NCI-H1694 (cell line): ENCODE measurements around the gene SMAD3.
"Not testable (repeated sequence)": the region's sequence is repeated elsewhere in the genome, so short reads cannot be mapped to it uniquely, and the experiment has no call there.

Source experiments
- DNase-seq: peaks from one replicate; lab custom pipeline; 2025; lab: John Stamatoyannopoulos, UW

The SMAD3 gene

GRCh38 chr15:67110958-67111864 lies 45.8 kb downstream of the SMAD3 start:
- DNase-seq, result no peak

DNA sequence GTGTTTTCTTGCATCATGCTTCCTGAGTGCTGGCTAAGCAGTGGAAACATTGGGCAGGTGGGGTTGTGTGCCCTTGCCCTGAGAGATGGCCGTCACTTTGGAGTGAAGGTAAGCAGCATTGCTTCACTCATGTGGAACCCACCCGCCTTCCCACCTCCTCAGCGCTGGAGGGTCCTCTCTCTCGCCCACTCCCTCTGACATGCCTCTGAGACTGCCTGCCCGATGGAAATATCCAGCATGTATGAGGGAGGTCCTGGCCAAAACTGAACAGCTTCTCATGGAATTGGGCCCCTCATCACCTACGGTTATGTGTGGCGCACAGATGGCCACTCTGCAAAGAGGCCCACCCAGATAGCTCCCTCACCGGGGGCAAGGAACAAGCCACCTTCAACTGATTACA lies 48.6 kb downstream of the SMAD3 start:
- no peak for DNase-seq

DNA sequence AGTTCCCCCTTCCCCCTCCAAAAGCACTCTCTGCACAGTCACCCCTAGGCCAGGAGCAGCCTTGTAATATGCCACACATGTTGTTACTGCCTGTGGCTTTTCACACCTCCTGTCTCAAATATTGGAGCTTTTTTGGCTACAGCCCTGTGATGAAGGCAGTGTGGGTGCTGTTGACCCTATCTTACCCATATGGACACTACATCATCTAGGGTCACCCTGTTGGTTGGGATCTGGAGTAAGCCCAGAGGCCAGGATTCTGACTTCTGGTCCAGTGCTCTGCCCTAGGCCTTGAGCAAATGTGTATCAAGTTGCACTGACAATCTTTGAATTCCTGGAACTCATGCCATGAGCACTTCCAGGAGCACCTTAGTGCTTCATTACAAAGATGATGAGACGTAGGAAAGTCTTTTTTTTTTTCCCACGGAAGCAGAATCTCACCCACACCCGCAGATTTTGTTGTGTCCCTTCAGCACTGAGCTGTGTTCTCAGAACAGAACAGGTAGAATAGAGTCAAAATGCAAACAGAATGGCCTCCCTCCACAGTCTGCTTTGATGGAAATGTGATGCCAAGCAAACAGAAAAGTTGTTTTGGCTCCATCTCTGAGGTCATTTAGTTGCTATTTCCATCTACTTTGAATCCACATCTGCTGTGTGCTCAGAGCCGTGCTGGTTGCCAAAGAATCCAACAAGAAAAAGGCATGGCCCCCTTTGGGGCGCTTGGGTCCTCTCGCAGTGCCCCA lies 49.6 kb downstream of the SMAD3 start:
- no peak for DNase-seq

DNA sequence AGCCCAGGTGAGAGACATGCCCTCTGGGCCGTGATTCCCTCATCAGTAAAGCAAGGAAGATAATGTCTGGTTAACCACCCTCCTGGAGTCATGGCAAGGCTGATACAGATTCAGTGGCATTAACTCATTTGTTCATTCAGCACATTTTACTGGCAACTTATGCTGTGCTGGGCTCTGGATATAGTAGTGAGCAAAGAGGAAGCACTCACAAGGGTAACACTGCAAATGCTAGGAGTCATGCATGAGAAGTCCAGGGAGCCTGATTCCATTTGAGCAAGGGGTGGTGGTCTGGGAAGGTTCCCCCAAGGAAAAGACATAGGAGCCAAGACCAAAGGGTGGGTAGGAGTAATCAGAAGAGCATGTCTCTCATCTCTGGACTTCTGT lies 50.2 kb downstream of the SMAD3 start:
- no peak for DNase-seq

DNA sequence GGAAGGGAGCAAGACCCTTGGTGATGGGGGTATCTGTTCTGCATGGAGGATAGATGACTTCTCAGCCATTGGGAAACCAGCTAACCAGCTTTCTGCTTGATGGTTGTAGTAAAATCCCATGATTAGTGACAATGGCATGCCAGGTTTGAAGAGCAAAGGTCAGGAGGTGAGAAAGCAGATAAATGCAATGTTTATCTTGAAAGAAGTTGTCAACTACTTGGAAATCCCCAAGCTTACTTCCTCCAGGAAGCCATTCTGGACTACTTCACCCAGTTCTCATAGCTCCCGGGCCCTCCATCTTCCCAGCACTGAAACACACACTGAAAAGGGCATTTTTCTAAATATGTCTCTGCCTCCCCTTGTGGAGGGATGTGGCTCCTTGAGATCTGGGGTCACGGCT lies 51.3 kb downstream of the SMAD3 start:
- no peak for DNase-seq

DNA sequence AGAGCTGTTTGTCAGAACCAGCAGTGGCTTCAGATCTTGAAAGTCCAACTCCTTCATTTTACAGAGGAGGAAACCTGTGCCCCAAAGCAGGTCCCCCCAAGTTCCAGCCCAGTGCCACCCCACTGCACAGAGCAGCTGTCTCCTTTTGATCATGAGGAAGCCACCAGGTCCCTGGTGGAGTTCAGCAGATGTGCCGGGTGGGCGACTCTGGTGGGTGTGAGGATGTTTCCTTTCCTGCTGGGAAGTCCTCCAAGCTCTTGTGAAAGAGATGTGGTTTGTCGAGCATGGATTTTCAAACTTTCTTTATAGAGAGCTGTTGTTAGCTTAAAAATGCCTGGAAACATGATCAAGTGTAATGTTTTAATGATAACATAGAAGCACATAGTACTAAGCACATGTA lies 52.0 kb downstream of the SMAD3 start:
- DNase-seq, result no peak

DNA sequence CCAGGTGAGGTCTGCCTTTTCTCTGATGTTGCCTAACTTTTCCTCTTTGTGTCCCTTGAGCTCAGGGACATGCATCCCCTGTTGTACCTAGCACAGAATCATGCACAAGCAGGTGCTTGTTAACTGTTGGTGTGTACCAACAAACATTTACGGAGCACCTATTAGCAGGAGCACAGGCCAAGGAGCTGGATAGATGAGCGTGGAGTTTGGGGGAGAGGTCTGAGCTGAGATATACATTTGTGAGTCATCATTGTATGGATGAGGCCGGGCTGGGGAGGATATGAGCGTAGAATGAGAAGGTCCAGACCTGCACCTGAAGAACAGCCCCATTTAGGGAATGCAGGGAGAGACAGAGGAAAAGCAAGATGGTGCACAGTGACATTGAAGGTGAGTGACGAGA lies 53.4 kb downstream of the SMAD3 start:
- no peak for DNase-seq

GRCh38 chr15:67119238-67119846 lies 53.9 kb downstream of the SMAD3 start:
- no peak for DNase-seq

DNA sequence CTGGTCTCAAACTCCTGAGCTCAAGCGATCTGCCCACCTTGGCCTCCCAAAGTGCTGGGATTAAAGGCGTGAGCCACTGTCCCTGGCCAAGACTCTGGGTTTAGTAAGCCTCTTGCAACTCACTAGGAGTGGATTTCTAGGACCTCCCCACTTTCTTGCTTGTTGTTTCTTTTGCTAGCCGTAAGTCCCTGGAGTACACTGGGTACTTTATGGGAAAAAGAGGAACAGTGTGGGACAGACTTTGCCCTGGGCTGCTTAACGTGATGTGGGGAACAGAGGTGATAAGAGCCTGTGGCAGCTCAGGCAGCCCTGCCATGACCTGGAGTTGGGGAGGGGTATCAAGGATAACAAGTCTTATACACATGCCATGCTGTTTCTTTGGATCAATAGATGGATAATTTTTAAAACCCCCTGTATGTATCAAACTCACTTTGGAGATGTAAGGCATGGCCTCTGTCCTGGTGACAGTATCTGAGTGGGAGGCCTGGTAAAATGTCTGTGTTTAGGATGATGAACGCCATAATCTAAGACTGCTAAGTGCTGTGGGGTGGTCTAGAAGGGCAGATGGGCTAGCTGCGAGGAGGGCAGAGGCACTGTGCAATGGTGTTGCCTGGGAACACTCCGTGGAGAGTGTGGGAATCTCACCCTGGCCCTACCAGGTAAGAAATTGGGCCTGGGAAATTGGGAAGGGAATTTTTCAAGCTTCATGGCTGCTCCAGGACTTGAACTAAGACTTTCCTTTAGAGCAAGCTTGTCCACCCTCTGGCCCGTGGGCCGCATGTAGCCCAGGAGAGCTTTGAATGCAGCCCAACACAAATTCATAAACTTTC lies 54.8 kb downstream of the SMAD3 start:
- DNase-seq, result no peak

DNA sequence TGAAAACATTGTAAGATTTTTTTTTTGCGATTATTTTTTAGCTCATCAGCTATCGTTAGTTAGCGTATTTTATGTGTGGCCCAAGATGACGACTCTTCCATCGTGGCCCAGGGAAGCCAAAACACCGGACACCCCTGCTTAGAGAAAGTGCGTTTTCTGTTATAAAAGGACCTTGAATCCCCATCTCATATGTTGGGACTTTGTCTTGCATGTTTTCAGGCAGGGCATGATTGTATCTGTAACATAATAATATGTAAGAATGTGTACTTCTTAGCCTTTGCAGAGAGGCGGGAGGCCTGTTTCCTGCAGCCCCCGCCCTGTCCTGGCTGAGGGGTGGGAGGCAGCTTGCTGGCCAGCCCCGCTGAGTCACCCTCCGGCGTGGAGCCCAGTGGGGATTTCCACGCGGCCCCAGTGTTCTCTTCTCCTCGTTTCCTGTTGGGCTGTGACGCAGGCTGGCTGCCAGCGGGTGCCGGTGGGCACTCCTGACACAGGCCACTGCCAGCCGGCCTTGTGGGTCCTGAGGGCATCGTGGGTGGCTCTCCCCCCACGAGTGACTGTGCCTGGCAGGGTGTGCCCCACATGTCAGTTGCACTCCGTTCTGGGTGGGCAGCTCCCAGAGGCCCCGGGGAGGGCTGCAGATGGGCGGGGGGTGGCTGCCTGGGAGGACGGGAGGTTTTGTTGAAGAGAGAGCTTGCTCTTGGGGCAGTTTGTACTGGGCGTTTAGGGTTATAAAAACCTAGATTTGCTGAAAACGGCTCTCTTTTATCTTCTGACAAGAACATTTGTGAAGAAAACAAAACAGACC lies 55.6 kb downstream of the SMAD3 start:
- no peak for DNase-seq

DNA sequence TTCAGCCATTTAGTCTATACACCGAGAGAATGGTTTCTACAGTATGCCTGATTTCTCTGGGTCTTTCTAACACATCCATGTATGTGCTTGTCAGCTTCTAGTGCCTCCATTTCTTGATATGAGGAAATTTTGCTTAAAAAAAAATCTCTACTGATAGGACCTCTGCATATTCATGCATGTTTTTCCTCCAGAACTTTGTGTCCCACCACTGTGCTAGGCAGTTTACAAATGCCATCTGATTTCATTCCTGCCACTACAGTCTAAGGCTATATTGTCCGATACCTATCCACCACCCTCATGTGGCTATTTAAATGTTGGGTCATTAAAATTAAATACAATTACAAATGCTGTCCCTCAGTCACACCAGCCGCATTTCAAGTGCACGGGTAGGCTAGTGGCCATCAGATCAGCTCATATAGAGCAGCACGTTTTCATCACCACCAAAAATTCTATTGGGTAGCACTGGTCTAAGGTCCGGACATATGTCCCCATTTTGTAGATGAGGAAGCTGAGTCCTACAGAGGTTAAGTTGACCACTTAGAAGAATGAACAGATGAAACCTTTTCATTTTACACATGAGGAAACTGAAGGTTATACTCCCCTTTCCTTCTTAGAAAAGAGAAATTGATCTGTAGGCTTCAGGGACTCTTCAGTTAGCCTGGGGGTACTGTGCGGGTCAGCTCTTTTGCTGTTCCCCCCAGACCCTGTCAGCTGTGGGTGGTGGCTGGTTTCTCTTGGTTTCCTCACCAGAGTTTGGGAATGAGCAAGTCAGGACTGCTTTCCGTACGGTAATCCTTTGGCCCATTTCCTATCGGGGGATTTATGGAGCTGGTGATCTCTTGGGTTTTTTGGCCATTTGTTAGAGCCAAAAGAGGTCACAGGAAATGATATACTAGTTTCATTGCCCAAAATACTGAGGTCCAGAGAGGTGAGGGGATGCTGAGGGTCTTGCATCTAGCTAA lies 56.5 kb downstream of the SMAD3 start:
- DNase-seq, result no peak

- DNase-seq, result not testable (repeated sequence)
These were observed 57.4 kb downstream of the SMAD3 start for GRCh38 chr15:67122816-67123215.

- DNase-seq, result not testable (repeated sequence)
These were observed 57.9 kb downstream of the SMAD3 start for GRCh38 chr15:67123291-67123690.

DNA sequence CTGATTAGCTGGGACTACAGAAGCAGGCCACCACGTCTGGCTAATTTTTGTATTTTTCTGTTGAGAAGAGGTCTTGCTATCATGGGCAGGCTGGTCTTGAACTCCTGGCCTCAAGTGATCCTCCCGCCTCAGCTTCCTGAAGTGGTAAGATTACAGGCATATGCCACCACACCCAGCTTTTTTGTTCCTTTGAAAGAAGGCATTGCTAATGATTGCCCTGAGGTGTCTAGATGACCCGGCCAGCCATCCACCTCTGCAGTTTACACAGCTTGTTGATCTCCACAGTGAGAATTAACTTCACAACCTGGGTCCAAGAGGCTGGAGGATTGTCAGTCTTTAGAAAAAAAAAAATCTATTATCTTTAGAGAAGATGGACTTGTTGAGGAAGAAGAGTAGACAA lies 58.7 kb downstream of the SMAD3 start:
- no peak for DNase-seq

DNA sequence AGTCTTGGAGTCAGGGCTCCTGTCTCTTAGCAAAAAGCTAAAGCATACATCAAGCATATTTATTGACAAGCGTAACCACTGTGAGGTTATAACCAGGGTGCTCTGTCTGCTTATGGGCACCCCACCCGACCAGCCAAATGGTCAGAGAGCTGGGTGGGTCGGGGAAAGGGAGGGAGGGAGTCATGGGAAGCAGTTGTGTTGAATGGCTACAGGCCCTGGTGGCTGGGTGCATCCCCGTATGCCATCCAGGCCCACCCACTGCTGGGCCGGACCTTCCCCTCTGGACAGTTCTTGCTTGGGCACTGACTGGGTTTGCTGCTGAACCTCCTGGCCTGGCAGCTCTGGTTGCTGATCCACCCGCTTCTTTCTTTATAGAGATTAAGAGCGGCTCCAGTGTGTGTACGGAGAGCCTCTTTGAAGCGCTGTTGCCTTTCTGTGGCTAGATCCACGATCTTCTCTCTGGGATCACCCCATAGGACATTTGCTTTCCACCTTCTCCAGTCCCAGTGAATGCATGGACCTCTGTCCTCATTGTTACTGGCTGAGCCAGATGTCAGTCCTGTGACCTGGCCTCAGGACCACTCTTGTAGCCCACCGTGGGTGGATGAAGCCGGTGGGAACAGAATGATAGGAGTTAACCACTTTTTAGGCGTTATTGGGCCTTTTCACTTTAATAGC lies 59.6 kb downstream of the SMAD3 start:
- no peak for DNase-seq

- DNase-seq, result peak; percentile 31
These were observed 60.4 kb downstream of the SMAD3 start for GRCh38 chr15:67125589-67126502.

GRCh38 chr15:67126551-67127330 lies 61.3 kb downstream of the SMAD3 start:
- no peak for DNase-seq

- no peak for DNase-seq
These were observed 61.9 kb downstream of the SMAD3 start for GRCh38 chr15:67127331-67127664.
